ENCODE results near the gene FSD1.
"Not testable (repeated sequence)": the region's sequence is repeated elsewhere in the genome, so short reads cannot be mapped to it uniquely, and the experiment has no call there.

Gene FSD1

GRCh38 chr19:4284974-4285373 lies 19.4 kb upstream of the FSD1 start:
- no peak for DNase-seq (ENCODE audit: low read depth, low spot score)

GRCh38 chr19:4286141-4286540 lies 18.3 kb upstream of the FSD1 start:
- DNase-seq (ENCODE audit: low read depth, low spot score), result not testable (repeated sequence)

GRCh38 chr19:4288091-4288777 lies 16.2 kb upstream of the FSD1 start:
- peak; percentile 44 for DNase-seq (ENCODE audit: low read depth, low spot score)

- no peak for DNase-seq (ENCODE audit: low read depth, low spot score)
Measured at GRCh38 chr19:4291184-4291732, 13.1 kb upstream of the FSD1 start.

GRCh38 chr19:4292515-4292914 lies 11.9 kb upstream of the FSD1 start:
- no peak for DNase-seq (ENCODE audit: low read depth, low spot score)

- DNase-seq (ENCODE audit: low read depth, low spot score), result no peak
Measured at GRCh38 chr19:4294389-4294788, 10.0 kb upstream of the FSD1 start.

GRCh38 chr19:4295972-4296771 lies 8.2 kb upstream of the FSD1 start:
- DNase-seq (ENCODE audit: low read depth, low spot score), result peak; percentile 46

GRCh38 chr19:4297901-4298809 lies 6.2 kb upstream of the FSD1 start:
- no peak for DNase-seq (ENCODE audit: low read depth, low spot score)

- no peak for DNase-seq (ENCODE audit: low read depth, low spot score)
Measured at GRCh38 chr19:4298810-4299550, 5.4 kb upstream of the FSD1 start.

- DNase-seq (ENCODE audit: low read depth, low spot score), result no peak
Measured at GRCh38 chr19:4300589-4300988, 3.8 kb upstream of the FSD1 start.

GRCh38 chr19:4301590-4302242 lies 2.7 kb upstream of the FSD1 start:
- peak; percentile 71 for DNase-seq (ENCODE audit: low read depth, low spot score)

GRCh38 chr19:4302243-4302640 lies 2.2 kb upstream of the FSD1 start, which contains the start of gene TMIGD2:
TSS of gene TMIGD2 (minus strand) at chr19:4302389. CDS start at chr19:4302385, 4 bp downstream.
- DNase-seq (ENCODE audit: low read depth, low spot score), result no peak

- DNase-seq (ENCODE audit: low read depth, low spot score), result no peak
Measured at GRCh38 chr19:4303819-4304537, 420 bp upstream of the FSD1 start.

GRCh38 chr19:4305257-4305612 lies 837 bp downstream of the FSD1 start:
- DNase-seq (ENCODE audit: low read depth, low spot score), result no peak

GRCh38 chr19:4305659-4306058 lies 1.3 kb downstream of the FSD1 start:
- no peak for DNase-seq (ENCODE audit: low read depth, low spot score)

GRCh38 chr19:4310247-4311121 lies 6.1 kb downstream of the FSD1 start:
- DNase-seq (ENCODE audit: low read depth, low spot score), result peak; percentile 80

GRCh38 chr19:4313847-4314490 lies 9.6 kb downstream of the FSD1 start:
- DNase-seq (ENCODE audit: low read depth, low spot score), result no peak

GRCh38 chr19:4316956-4317355 lies 12.6 kb downstream of the FSD1 start:
- no peak for DNase-seq (ENCODE audit: low read depth, low spot score)
